ENCODE measurements around the gene LRRC73.
"Not testable (repeated sequence)": the region's sequence is repeated elsewhere in the genome, so short reads cannot be mapped to it uniquely, and the experiment has no call there.

LRRC73 gene

GRCh38 chr6:43509984-43510826 lies at the start of gene LRRC73:
Gene LRRC73, minus strand, starts transcription at chr6:43510346. Its CDS starts 561 bp downstream, at chr6:43509785.
- peak; percentile 58 to 74 (median 66) for DNase-seq (ENCODE audit: low read depth in 3 of 3)

GRCh38 chr6:43559328-43559727 lies 49.2 kb upstream of the LRRC73 start:
- DNase-seq (ENCODE audit: low read depth in 3 of 3): no peak

GRCh38 chr6:43557620-43558019 lies 47.5 kb upstream of the LRRC73 start:
- DNase-seq (ENCODE audit: low read depth in 3 of 3): not testable (repeated sequence)

- DNase-seq (ENCODE audit: low read depth in 3 of 3): no peak
Measured at GRCh38 chr6:43547222-43547621, 37.1 kb upstream of the LRRC73 start.

- no peak for DNase-seq (ENCODE audit: low read depth in 3 of 3)
Measured at GRCh38 chr6:43544461-43544860, 34.3 kb upstream of the LRRC73 start.

GRCh38 chr6:43541774-43542471 lies 31.8 kb upstream of the LRRC73 start:
- DNase-seq (ENCODE audit: low read depth in 3 of 3): no peak

GRCh38 chr6:43540507-43540906 lies 30.4 kb upstream of the LRRC73 start:
- DNase-seq (ENCODE audit: low read depth in 3 of 3): no peak

- DNase-seq (ENCODE audit: low read depth in 3 of 3): not testable (repeated sequence)
Measured at GRCh38 chr6:43539409-43539808, 29.3 kb upstream of the LRRC73 start.

GRCh38 chr6:43538986-43539385 lies 28.8 kb upstream of the LRRC73 start:
- DNase-seq (ENCODE audit: low read depth in 3 of 3): not testable (repeated sequence)

GRCh38 chr6:43532201-43532600 lies 22.1 kb upstream of the LRRC73 start:
- DNase-seq (ENCODE audit: low read depth in 3 of 3): no peak

GRCh38 chr6:43524483-43524961 lies 14.4 kb upstream of the LRRC73 start:
- no peak for DNase-seq (ENCODE audit: low read depth in 3 of 3)

GRCh38 chr6:43523284-43523683 lies 13.1 kb upstream of the LRRC73 start:
- no peak for DNase-seq (ENCODE audit: low read depth in 3 of 3)

- no peak for DNase-seq (ENCODE audit: low read depth in 3 of 3)
Measured at GRCh38 chr6:43522547-43523261, 12.6 kb upstream of the LRRC73 start.

GRCh38 chr6:43521836-43522235 lies 11.7 kb upstream of the LRRC73 start:
- no peak for DNase-seq (ENCODE audit: low read depth in 3 of 3)

- no peak for DNase-seq (ENCODE audit: low read depth in 3 of 3)
Measured at GRCh38 chr6:43520097-43520496, 10.0 kb upstream of the LRRC73 start.

- no peak for DNase-seq (ENCODE audit: low read depth in 3 of 3)
Measured at GRCh38 chr6:43517505-43518357, 7.6 kb upstream of the LRRC73 start.

- DNase-seq (ENCODE audit: low read depth in 3 of 3): peak; percentile 81 to 96 (median 94)
Measured at GRCh38 chr6:43516697-43517504, 6.8 kb upstream of the LRRC73 start, which contains the start of the genes POLR1C and YIPF3. Gene POLR1C, plus strand, starts transcription at chr6:43517089. Its CDS starts 21 bp downstream, at chr6:43517110. Gene YIPF3, minus strand, starts transcription at chr6:43516926. Its CDS starts 119 bp downstream, at chr6:43516807.

- DNase-seq (ENCODE audit: low read depth in 3 of 3): no peak
Measured at GRCh38 chr6:43516367-43516696, 6.2 kb upstream of the LRRC73 start.

GRCh38 chr6:43515808-43516207 lies 5.7 kb upstream of the LRRC73 start:
- DNase-seq (ENCODE audit: low read depth in 3 of 3): no peak

- DNase-seq (ENCODE audit: low read depth in 3 of 3): no peak
Measured at GRCh38 chr6:43511824-43512415, 1.8 kb upstream of the LRRC73 start.

Data from stimulated activated CD4-positive, alpha-beta T cell treated with anti-CD3 and anti-CD28 coated beads, TNF-alpha, amount 100 ng/mL, for 4 hours (primary cell).